HepG2 (cell line): ENCODE results near the gene ADIPOR1. TPM values are rescaled to one million over a fixed set of nuclear protein-coding genes. Genes with fewer than 3 reads are reported as not detected.
A peak's percentile ranks its signal among the peaks of the same experiment; 100 is the strongest.

Experiments
- CBX1 ChIP-seq: IDR thresholded peaks from one replicate; pipeline ENCODE4 v1.6.1; 2016; ENCODE audit warnings: antibody characterized with exemption, low read depth
- CENPT ChIP-seq: sonication (generic); formaldehyde crosslinking; IDR thresholded peaks from 2 replicates; pipeline ENCODE4 v1.8.0; 2022; ENCODE audit warnings: low read depth, mild to moderate bottlenecking, moderate library complexity, missing genetic modification reagents
- DNMT3B ChIP-seq: conservative IDR thresholded peaks from 2 replicates; pipeline ENCODE4 v1.6.1; 2016; ENCODE audit warnings: missing biosample characterization, control low read depth
- GATAD1 ChIP-seq: IDR thresholded peaks from 2 replicates; pipeline ENCODE4 v1.6.1; 2016; ENCODE audit warnings: missing genetic modification reagents, missing compliant biosample characterization
- KDM2A ChIP-seq: sonication (generic); formaldehyde crosslinking; IDR thresholded peaks from 2 replicates; pipeline ENCODE4 v1.4.0; 2020; ENCODE audit warnings: low read depth, missing genetic modification reagents, borderline replicate concordance
- KDM5A ChIP-seq: fragments of 200-600 bp; sonication (generic); IDR thresholded peaks from 2 replicates; pipeline ENCODE4 v1.7.0; 2018; ENCODE audit warnings: antibody characterized with exemption, mild to moderate bottlenecking, low read length, borderline replicate concordance
- KLF9 ChIP-seq: IDR thresholded peaks from 2 replicates; pipeline ENCODE4 v1.6.1; 2016; ENCODE audit warnings: low read depth
- MIER2 ChIP-seq: IDR thresholded peaks from 2 replicates; pipeline ENCODE4 v1.6.1; 2016; ENCODE audit warnings: missing biosample characterization, missing genetic modification reagents
- NFYB ChIP-seq: sonication (generic); formaldehyde crosslinking; IDR thresholded peaks from 2 replicates; pipeline ENCODE4 v1.4.0; 2020; ENCODE audit warnings: missing genetic modification reagents
- NR2C2 ChIP-seq: sonication (generic); formaldehyde crosslinking; IDR thresholded peaks from 2 replicates; pipeline ENCODE4 v1.4.0; 2020; ENCODE audit warnings: missing genetic modification reagents, mild to moderate bottlenecking, moderate library complexity, borderline replicate concordance
- NR2F2 ChIP-seq: IDR thresholded peaks from 2 replicates; pipeline ENCODE4 v1.6.1; 2012; ENCODE audit warnings: low read depth, inconsistent platforms, borderline replicate concordance
- REL ChIP-seq: sonication (generic); formaldehyde crosslinking; conservative IDR thresholded peaks from 2 replicates; pipeline ENCODE4 v1.8.0; 2022; ENCODE audit warnings: mild to moderate bottlenecking, missing genetic modification reagents, moderate library complexity
- RXRA ChIP-seq: sonication (generic); formaldehyde crosslinking; IDR thresholded peaks from 2 replicates; pipeline ENCODE4 v1.5.1; 2020; ENCODE audit warnings: missing genetic modification reagents
- SKIL ChIP-seq: sonication (generic); formaldehyde crosslinking; IDR thresholded peaks from 2 replicates; pipeline ENCODE4 v1.8.0; 2022; ENCODE audit warnings: missing genetic modification reagents, mild to moderate bottlenecking, moderate library complexity, borderline replicate concordance
- STAG1 ChIP-seq: sonication (generic); formaldehyde crosslinking; IDR thresholded peaks from 2 replicates; pipeline ENCODE4 v1.4.0; 2020; ENCODE audit warnings: missing genetic modification reagents
- TAF15 ChIP-seq: fragments of 200-400 bp; formaldehyde crosslinking; IDR thresholded peaks from one replicate; pipeline ENCODE4 v1.6.1; 2018; ENCODE audit warnings: mild to moderate bottlenecking, low read depth, low read length; ENCODE audit not compliant: poor library complexity, severe bottlenecking
- TBX3 ChIP-seq: fragments of 450-650 bp; IDR thresholded peaks from 2 replicates; pipeline ENCODE4 v1.6.1; 2017; ENCODE audit warnings: antibody characterized with exemption, mild to moderate bottlenecking, inconsistent platforms, borderline replicate concordance
- TEAD2 ChIP-seq: sonication (generic); formaldehyde crosslinking; IDR thresholded peaks from 2 replicates; pipeline ENCODE4 v1.9.0; 2021; ENCODE audit warnings: missing genetic modification reagents
- THAP8 ChIP-seq: sonication (generic); formaldehyde crosslinking; IDR thresholded peaks from 2 replicates; pipeline ENCODE4 v1.5.1; 2020; ENCODE audit warnings: missing genetic modification reagents, mild to moderate bottlenecking, borderline replicate concordance
- ZBTB2 ChIP-seq: sonication (generic); formaldehyde crosslinking; IDR thresholded peaks from 2 replicates; pipeline ENCODE4 v1.8.0; 2022; ENCODE audit warnings: low read depth, missing genetic modification reagents
- ZNF101 ChIP-seq: sonication (generic); formaldehyde crosslinking; IDR thresholded peaks from 2 replicates; pipeline ENCODE4 v1.4.0; 2020; ENCODE audit warnings: mild to moderate bottlenecking, low read depth, missing genetic modification reagents, borderline replicate concordance
- ZNF546 ChIP-seq: sonication (generic); formaldehyde crosslinking; conservative IDR thresholded peaks from 2 replicates; pipeline ENCODE4 v1.8.1; 2023; ENCODE audit warnings: mild to moderate bottlenecking, missing genetic modification reagents
- ZNF563 ChIP-seq: sonication (generic); formaldehyde crosslinking; IDR thresholded peaks from 2 replicates; pipeline ENCODE4 v1.8.0; 2022; ENCODE audit warnings: mild to moderate bottlenecking, moderate library complexity, missing genetic modification reagents
- ZNF605 ChIP-seq: sonication (generic); formaldehyde crosslinking; IDR thresholded peaks from 2 replicates; pipeline ENCODE4 v1.8.0; 2022; ENCODE audit warnings: mild to moderate bottlenecking, missing genetic modification reagents
- ZNF768 ChIP-seq: sonication (generic); formaldehyde crosslinking; IDR thresholded peaks from 2 replicates; pipeline ENCODE4 v1.4.0; 2020; ENCODE audit warnings: missing genetic modification reagents
- ZSCAN9 ChIP-seq: IDR thresholded peaks from 2 replicates; pipeline ENCODE4 v1.6.1; 2016; ENCODE audit warnings: borderline replicate concordance
- polyA plus RNA-seq, 8 experiments: library from polyadenylated mRNA; depleted of rRNA in 3 of 8; stranded (reverse) in 7 of 8; unstranded in 1 of 8; fragments of >200 nt; fragmentation: Illumina TruSeq in 4 of 8; extraction: Trizol in 4 of 8; gene quantifications; 2 replicates each; pipeline versions ENCODE4 v1.2.1 to v1.2.3, GENCODE V29; 2011 to 2016; ENCODE audit warnings: low read depth in 4 of 8, missing spikeins in 1 of 8, mixed read lengths in 1 of 8; ENCODE audit not compliant: insufficient read depth in 1 of 8
- total RNA-seq, 5 experiments: library from RNA; depleted of rRNA; stranded (reverse); fragments of >200 nt; fragmentation: Illumina TruSeq; extraction: Trizol; gene quantifications; 2 replicates each; pipeline ENCODE4 v1.2.3, GENCODE V29; 2016; ENCODE audit warnings: low read depth in 1 of 5

The ADIPOR1 gene
- total and polyA plus RNA-seq, 2 of the 13 experiments (the other 11 are each of a cell fraction or from before 2014, with no cell fraction given) = 60.0 to 141 TPM

- TF ChIP-seq TAF15 (peak; percentile 87), NR2C2 (peak; percentile 76), KDM2A (peak; percentile 94; the same call in 1 of the 2 replicates), KLF9 (CRISPR knock-in tag) (0 out of 2 replicates have a peak, but pooled peaks have one; percentile 49), NFYB (peak; percentile 42; the same call in 1 of the 2 replicates), GATAD1 (CRISPR knock-in tag) (peak; percentile 99), ZNF563 (peak; percentile 72; the same call in 1 of the 2 replicates), NR2F2 (no peak; the same call in 1 of the 2 replicates), ZNF768 (CRISPR knock-in tag) (peak; percentile 76; the same call in 1 of the 2 replicates), CENPT (CRISPR knock-in tag) (no peak), MIER2 (CRISPR knock-in tag) (0 out of 2 replicates have a peak, but pooled peaks have one; percentile 44), RXRA (CRISPR knock-in tag) (peak; percentile 84), STAG1 (peak; percentile 26; the same call in 1 of the 2 replicates), ZNF546 (no peak), REL (CRISPR knock-in tag) (peak; percentile 67; the same call in 1 of the 2 replicates), TEAD2 (CRISPR knock-in tag) (no peak), THAP8 (CRISPR knock-in tag) (peak; percentile 59; the same call in 1 of the 2 replicates), ZSCAN9 (CRISPR knock-in tag) (0 out of 2 replicates have a peak, but pooled peaks have one; percentile 36), SKIL (CRISPR knock-in tag) (peak; percentile 43; the same call in 1 of the 2 replicates), ZBTB2 (CRISPR knock-in tag) (peak; percentile 80; the same call in 1 of the 2 replicates), DNMT3B (no peak; the same call in 1 of the 2 replicates), TBX3 (0 out of 2 replicates have a peak, but pooled peaks have one; percentile 31), ZNF605 (CRISPR knock-in tag) (peak; percentile 74; the same call in 1 of the 2 replicates), CBX1 (peak; percentile 74), ZNF101 (CRISPR knock-in tag) (no peak), KDM5A (peak; percentile 88; the same call in 1 of the 2 replicates)
Observed at GRCh38 chr1:202926581-202927491, 31.3 kb downstream of the ADIPOR1 start, which contains the start of gene KLHL12 (continued).
